Testis (tissue), 2 donors: ENCODE results near the gene KATNAL2.
"Not testable (repeated sequence)": the region's sequence is repeated elsewhere in the genome, so short reads cannot be mapped to it uniquely, and the experiment has no call there.

Experiments used
- POLR2A ChIP-seq: fragments of 450-650 bp; IDR thresholded peaks from one replicate; pipeline ENCODE4 v1.6.1; 2017; ENCODE audit warnings: antibody characterized with exemption, mild to moderate bottlenecking, moderate library complexity
- TF ChIP-seq, protein P1 (sequence below), 3 experiments: fragments of 450-650 bp in 2 of 3; fragments of 200-600 bp in 1 of 3; sonication (generic) in 1 of 3; IDR thresholded peaks; one replicate each; pipeline ENCODE4 v1.5.1; 2016 to 2019; ENCODE audit warnings: antibody characterized with exemption in 3 of 3, mild to moderate bottlenecking in 2 of 3, moderate library complexity in 1 of 3

DNA sequence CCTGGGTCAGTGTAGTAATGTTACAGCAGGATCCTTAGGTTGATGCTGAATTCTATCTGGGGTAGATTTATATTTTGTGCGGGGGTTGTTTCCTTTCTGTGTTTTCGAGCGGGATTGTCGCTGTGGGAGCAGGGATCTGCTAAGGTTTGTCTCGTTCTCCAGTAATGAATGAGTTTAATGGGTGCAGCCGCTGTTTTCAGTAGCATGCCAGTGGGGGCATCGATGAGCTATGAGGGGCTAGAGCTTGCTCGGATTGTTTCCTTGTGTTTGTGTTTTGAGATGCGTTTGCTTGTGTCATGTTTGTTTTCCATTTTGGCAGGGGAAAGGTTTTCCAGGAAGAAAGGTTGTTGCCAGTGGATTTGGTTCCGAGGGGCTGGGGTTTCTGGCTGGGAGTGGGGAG, 48.9 kb downstream of the KATNAL2 start:
- TF ChIP-seq POLR2A: not testable (repeated sequence)
- TF ChIP-seq, protein P1, sequence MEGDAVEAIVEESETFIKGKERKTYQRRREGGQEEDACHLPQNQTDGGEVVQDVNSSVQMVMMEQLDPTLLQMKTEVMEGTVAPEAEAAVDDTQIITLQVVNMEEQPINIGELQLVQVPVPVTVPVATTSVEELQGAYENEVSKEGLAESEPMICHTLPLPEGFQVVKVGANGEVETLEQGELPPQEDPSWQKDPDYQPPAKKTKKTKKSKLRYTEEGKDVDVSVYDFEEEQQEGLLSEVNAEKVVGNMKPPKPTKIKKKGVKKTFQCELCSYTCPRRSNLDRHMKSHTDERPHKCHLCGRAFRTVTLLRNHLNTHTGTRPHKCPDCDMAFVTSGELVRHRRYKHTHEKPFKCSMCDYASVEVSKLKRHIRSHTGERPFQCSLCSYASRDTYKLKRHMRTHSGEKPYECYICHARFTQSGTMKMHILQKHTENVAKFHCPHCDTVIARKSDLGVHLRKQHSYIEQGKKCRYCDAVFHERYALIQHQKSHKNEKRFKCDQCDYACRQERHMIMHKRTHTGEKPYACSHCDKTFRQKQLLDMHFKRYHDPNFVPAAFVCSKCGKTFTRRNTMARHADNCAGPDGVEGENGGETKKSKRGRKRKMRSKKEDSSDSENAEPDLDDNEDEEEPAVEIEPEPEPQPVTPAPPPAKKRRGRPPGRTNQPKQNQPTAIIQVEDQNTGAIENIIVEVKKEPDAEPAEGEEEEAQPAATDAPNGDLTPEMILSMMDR (IDR thresholded peaks at IDR 0.05): not testable (repeated sequence)
